IPS-NIHi7 (cell line): ENCODE data around the gene GOLGA6L9.
"Not testable (repeated sequence)": the region's sequence is repeated elsewhere in the genome, so short reads cannot be mapped to it uniquely, and the experiment has no call there.

ENCODE experiments used
- DNase-seq: peaks from one replicate; pipeline ENCODE4 v3.0.0; 2012; ENCODE audit warnings: mixed read lengths; ENCODE audit errors: extremely low spot score

Gene GOLGA6L9

GRCh38 chr15:82468205-82468604 lies 38.6 kb downstream of the GOLGA6L9 start:
- not testable (repeated sequence) for DNase-seq

- not testable (repeated sequence) for DNase-seq
These were observed 39.8 kb downstream of the GOLGA6L9 start for GRCh38 chr15:82469381-82469780.

- DNase-seq = peak; percentile 25
These were observed 42.8 kb downstream of the GOLGA6L9 start for GRCh38 chr15:82472269-82472982.

- not testable (repeated sequence) for DNase-seq
These were observed 45.1 kb downstream of the GOLGA6L9 start for GRCh38 chr15:82474596-82475325.

DNA sequence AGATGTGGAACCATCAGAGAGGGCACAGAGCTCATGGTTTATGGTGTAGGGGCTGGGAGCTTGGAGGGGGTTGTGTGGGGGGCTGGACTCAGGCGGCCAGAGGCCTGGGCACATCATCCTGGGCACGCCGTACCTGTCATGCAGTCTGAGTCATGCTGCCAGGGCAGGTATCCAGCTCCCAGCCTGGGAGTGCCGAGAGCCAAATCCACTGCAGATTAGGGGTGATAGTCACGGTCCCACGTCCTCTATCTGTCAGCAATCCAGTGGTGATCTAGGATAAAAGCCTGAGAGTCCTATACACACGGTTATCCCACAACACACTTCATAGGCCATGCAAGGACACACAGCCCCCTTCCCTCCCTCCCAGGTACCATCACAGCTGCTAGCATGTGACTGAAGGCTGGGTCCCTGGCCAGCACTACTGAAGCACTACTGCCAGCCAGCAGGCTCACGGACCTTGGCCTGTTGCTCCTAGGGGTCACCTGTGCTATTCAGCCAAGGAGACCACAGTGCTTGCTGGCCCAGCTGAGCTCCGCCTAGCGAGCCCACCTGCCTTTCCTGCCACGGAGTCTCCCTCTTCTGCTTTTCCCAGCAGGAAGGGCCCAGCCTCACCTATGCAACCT lies 45.8 kb downstream of the GOLGA6L9 start:
- DNase-seq = not testable (repeated sequence)

DNA sequence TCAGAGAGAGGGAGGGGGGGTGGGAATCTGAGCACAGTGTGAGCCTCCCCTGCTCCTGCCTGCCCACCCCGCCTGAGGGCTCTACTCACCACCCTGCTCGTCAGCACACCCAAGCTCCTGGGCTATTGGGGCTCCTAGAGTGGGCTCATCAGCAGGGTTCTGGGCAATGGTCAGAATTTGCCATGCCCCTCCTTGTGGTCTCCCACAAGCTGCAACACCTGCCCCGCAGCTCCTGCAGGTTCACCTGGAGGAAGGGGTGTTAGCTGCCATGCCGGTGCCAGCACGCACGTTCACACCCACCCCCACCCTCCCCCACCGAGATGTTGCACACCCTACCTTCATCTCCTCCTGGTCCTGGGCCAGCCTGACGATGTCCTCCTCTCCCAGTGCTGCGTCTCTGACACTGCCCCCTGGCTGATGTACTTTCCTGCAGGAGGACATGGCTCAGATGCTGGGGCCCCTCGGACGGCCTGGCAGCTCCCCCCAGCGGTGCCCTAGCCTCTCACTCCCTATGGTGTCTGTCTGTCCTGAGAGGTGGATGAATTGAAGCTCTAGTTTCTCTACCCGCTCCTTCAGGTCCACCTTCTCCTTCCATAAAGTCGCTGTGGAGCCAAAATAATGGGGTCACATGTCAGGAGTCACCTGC lies 47.2 kb downstream of the GOLGA6L9 start:
- DNase-seq = peak; percentile 2

DNA sequence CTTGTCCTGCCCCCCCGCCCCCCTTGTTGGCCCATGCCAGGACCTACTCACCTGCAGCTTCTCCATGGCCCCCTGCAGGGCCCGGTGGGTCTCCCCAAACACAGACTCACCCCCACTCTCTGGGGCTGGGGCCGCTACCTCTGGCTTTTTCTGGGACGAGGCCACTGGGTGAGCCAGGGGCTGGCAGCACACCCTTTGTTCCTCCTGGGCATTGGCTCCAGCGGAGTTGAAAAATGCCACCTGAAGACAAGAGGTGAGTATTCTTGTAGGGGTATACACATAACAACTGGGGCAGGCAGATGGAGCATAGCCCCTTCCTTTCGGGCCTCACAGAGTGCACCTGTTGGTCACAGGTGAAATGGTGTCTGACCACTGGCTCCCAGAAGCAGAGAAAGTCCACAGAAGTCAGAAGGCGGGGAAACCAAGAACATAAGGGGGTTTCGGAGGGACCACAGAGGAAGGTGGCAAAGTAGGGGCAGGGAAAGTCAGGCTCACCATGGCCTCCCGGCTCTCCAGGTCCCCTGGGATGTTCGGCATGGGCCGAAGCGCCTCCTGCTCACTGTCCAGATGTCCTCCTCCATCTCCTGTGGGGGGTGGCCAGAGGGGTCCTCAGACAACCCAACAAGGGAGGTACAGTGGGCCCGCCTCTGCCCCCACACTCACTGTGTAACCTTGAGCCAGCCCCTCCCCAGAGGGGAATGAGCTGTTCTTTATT lies 47.9 kb downstream of the GOLGA6L9 start:
- not testable (repeated sequence) for DNase-seq
